Stomach (tissue), 4 donors: ENCODE results near the gene HTR2B.

Source experiments
- CTCF ChIP-seq, 7 experiments: fragments of 450-650 bp in 4 of 7; fragments of 200-600 bp in 3 of 7; sonication (generic) in 3 of 7; IDR thresholded peaks; one replicate each; pipeline ENCODE4 v1.5.1; 2016 to 2019; ENCODE audit warnings: antibody characterized with exemption in 7 of 7, control low read depth in 2 of 7, mild to moderate bottlenecking in 1 of 7
- EP300 ChIP-seq: sonication (generic); formaldehyde crosslinking; IDR thresholded peaks from one replicate; pipeline ENCODE4 v1.6.1; 2017; ENCODE audit warnings: antibody characterized with exemption

GRCh38 chr2:231172025-231172424 is 47.2 kb upstream of the HTR2B start:
- no peak for TF ChIP-seq CTCF (IDR thresholded peaks at IDR 0.05)
- no peak for TF ChIP-seq EP300
